Stimulated activated CD4-positive, alpha-beta T cell treated with anti-CD3 and anti-CD28 coated beads, TNF-alpha, amount 100 ng/mL, for 4 hours (primary cell): ENCODE results near the gene RCAN2.

Experiments used
- DNase-seq, 3 experiments: peaks; one replicate each; pipeline ENCODE4 v3.0.0-alpha.2; 2020; ENCODE audit warnings: low read depth in 3 of 3

The RCAN2 gene

GRCh38 chr6:46217671-46218131 lies 273.5 kb downstream of the RCAN2 start:
- DNase-seq = no peak

- DNase-seq = no peak
Measured at GRCh38 chr6:46216879-46217278, 274.4 kb downstream of the RCAN2 start.

DNA sequence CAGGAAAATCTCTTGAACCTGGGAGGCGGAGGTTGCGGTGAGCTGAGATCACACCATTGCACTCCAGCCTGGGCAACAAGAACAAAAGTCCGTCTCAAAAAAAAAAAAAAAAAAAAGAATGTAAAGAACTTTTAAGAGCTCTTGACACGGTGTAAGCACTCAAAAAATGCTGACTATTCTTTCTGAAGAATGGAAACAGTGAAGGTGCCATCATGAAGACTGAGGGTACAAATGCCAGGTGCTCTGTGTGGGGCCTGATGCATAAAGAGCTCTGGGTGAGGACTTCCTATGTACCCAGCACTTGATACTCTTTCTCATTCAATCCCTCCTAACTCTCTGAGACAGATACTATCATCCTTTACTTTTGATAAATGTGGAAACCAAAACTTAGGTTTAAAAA lies 275.5 kb downstream of the RCAN2 start:
- no peak for DNase-seq

- DNase-seq = no peak
Measured at GRCh38 chr6:46215213-46215612, 276.0 kb downstream of the RCAN2 start.

- no peak for DNase-seq
Measured at GRCh38 chr6:46211917-46212316, 279.3 kb downstream of the RCAN2 start.

DNA sequence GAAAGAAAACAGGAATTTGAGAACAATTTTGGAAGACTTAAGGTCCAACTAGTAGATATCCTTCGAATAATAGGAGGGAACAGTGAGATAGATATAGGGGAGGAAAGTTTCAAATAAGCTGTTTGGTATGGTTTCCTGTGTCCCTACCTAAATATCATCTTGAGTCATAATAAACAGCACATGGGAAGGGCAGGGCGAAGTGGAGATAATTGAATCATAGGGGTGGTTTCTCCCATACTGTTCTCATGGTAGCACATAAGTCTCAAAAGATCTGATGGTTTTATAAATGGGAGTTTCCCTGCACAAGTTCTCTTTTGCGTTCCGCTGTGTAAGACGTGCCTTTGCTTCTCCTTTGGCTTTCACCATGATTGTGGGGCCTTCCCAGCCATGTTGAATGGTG lies 281.0 kb downstream of the RCAN2 start:
- DNase-seq = no peak

DNA sequence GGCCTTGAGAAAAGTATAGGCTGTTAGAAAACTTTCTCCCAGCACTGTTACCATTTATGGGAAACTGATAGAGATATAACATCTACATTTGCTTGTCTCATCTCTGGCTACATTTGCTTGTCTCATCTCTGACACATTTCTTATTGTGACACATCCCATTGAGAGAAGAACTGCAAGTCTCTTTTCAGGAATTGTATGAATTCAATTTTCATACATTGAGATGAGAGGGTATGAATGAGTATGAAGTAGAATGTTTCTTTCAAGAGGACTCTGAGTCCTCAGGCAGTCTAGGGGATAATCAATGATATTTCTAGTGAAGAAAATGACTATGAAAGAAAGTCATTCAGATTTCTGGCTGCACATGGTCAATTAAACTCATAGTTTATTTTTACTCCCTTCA lies 282.9 kb downstream of the RCAN2 start:
- no peak for DNase-seq

DNA sequence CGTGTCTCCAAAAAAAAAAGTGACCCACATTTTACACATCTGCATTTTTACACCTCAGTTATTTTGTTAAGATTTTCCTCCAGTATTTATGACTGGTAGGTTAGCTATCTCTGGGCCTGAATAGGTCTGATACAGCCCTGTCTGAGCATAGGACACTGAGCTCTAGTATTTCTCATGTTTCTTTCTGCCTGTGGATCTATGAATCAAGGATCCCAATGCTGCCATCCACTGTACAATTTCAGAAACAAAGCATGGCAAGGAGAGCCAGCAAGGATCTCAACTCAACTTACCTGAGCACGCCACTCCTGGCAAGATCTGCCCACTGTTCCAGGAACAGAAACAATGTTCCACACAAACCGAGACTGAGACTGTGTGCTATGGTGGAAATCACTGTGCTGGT lies 284.1 kb downstream of the RCAN2 start:
- no peak for DNase-seq

- DNase-seq = no peak
Measured at GRCh38 chr6:46204880-46205650, 286.2 kb downstream of the RCAN2 start.

GRCh38 chr6:46203391-46204177 lies 287.7 kb downstream of the RCAN2 start:
- no peak for DNase-seq

GRCh38 chr6:46201702-46202101 lies 289.5 kb downstream of the RCAN2 start:
- no peak for DNase-seq

DNA sequence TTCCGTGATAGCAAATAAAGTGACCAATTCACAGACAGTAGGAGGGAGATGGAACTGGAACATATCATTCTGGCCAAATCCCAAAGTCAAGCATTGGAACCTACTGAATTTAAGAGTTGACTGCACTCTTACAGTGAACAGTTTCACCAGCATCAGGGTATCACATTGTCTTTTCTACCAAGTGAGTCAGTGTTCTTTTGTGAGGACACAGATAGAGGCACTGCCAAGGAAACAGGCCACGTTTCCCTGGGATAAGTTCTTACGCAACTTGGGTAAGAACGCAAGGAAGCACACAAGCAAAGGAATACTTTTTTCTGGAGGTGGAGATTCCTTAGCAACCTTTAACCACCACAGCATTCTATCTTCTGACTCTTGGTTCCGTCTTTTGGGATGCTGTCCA lies 291.9 kb downstream of the RCAN2 start:
- DNase-seq = no peak

- no peak for DNase-seq
Measured at GRCh38 chr6:46191961-46192360, 299.3 kb downstream of the RCAN2 start.

GRCh38 chr6:46190889-46191288 lies 300.4 kb downstream of the RCAN2 start:
- no peak for DNase-seq

DNA sequence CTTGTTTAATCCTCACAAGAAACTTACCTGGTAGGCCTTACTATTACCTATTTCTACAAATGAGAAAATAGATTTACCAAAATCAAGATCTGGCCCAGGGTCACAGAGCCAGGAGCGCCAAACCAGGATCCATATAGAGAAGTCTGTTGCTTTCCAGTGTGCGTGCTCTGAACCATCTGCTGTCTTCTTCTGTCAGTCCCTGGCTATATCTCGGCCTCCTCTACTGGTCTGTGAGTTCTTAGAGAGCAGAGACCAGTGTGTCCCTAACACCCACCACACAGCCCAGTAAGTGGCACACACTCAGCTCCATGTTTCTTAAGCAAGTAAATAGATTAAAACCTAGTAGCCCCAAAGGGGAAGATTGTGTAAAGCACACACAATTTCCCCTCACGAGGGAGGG lies 301.5 kb downstream of the RCAN2 start:
- no peak for DNase-seq

DNA sequence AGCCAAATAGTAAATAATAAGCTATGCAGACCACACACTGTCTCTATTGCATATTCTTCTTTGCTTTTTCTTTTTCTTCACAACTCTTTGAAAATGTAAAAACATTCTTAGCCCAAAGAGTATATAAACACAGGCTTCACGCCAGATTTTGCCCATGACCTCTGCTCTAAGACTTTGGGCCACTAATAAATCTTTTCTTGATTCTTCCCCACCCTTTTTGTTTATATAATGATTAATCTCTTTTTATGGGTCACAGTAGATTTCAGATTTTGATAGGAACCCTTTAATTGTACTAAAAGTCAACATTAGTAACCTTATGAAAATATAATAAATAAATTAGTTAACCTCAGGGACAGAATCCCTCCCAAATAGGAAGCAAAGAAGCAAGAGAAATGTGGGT lies 304.7 kb downstream of the RCAN2 start:
- no peak for DNase-seq

DNA sequence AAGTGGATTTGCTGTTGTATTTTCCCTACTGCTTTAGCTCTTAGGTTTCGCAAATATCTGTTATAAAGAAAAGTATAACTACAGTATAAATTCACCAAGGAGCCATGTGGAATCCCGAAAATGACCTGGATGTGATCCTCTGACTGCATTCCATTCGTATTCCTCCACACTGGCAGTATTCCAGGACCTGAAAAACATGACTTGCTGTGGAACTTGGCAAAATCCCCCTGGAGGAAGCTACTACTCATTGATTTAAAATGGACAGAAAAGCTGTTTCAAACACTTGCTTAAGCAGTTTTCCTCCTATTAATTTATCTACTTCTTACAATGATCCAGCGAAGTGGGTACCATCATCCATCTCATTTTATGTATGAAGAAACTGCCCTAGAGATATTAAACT lies 307.1 kb downstream of the RCAN2 start:
- DNase-seq = no peak

GRCh38 chr6:46175976-46176375 lies 315.3 kb downstream of the RCAN2 start:
- DNase-seq = no peak

GRCh38 chr6:46175446-46175845 lies 315.8 kb downstream of the RCAN2 start:
- DNase-seq = no peak

DNA sequence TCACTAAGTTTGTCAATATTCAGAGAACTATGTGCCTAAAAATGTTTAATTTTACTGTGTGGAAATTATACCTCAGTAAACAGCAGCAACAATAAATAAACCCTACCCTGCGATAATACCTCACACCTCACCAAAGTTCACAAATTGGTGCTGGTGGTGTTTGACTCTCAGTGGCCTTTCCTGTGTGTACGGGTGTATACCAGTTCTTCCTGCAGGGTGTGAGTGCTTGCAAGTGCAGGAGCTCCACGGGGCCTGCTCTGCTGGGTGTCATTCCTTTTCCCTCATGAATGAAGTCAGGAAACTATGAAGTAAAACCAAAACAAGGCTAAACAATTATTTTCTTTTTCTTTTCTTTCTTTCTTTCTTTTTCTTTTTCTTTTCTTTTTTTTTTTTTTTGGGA lies 316.3 kb downstream of the RCAN2 start:
- DNase-seq = no peak

DNA sequence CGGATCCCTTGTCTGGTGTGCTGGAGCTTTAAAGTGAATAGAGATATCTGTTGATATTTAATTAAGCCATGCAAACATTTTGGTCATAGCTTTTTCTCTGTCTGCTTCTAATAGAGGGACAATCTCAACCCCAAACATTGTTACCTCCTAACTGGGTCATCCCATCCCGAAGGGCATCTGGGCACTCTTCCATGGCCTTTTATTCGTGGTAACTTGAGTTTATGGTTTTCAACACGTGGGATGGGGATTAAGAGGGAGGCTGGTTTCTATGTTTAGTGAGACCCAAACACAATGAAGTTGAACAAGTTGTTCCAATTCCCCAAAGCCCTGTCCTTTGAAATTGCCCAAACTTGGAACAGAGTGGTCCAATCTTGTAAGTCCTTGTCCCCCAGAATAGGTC lies 319.1 kb downstream of the RCAN2 start:
- DNase-seq = no peak
